GM12878 (cell line): ENCODE results near the gene HMGCLL1. TPM values are rescaled to one million over a fixed set of nuclear protein-coding genes. Genes with fewer than 3 reads are reported as not detected.

ENCODE experiments used
- ATAC-seq: fragments of 200-7000 bp; cut with Tn5 transposase; 3 replicates; pipeline ENCODE4 v1.9.1; 2020; ENCODE audit warnings: mild to moderate bottlenecking, moderate library complexity
- BruUV-seq: library from RNA; stranded (reverse); fragments of 400-500 nt; replicated peaks from 2 replicates; lab custom pipeline; 2021; lab: Mats Ljungman, UMichigan
- CTCF ChIA-PET: fragments of 300-600 bp; sonication (Branson Sonifier 250); formaldehyde crosslinking; extraction: SDS; loops from one replicate; lab custom pipeline; 2021; ENCODE audit warnings: inconsistent platforms; lab: Yijun Ruan, JAX
- POLR2A ChIA-PET: fragments of 350-600 bp; formaldehyde crosslinking; extraction: SDS; loops from one replicate; lab custom pipeline; 2021; ENCODE audit warnings: inconsistent platforms; lab: Charles Lee
- RAD21 ChIA-PET: fragments of 300-600 bp; sonication (Branson Sonifier 250); formaldehyde crosslinking; loops from one replicate; lab custom pipeline; 2023; ENCODE audit warnings: antibody characterized with exemption; ENCODE audit not compliant: unreplicated experiment; lab: Charles Lee
- SMC1A ChIA-PET: fragments of 300-600 bp; sonication (Branson Sonifier 250); formaldehyde crosslinking; loops from one replicate; lab custom pipeline; 2023; ENCODE audit not compliant: unreplicated experiment, uncharacterized antibody; lab: Charles Lee
- DNase-seq: peaks from one replicate; pipeline ENCODE4 v3.0.0-alpha.2; 2011; ENCODE audit warnings: low read depth, low spot score
- FAIRE-seq: peaks from 3 replicates; lab custom pipeline; 2011; peaks lifted over from hg19 to GRCh38; lab: Jason Lieb, UNC
- H2AFZ ChIP-seq: 2 replicates; pipeline ENCODE4 v1.6.0; 2011; ENCODE audit warnings: low read depth, low read length, control low read depth; ENCODE audit not compliant: control insufficient read depth
- H3K27ac ChIP-seq: 2 replicates; pipeline ENCODE4 v1.5.1; 2011; ENCODE audit warnings: control low read depth; ENCODE audit not compliant: control insufficient read depth, insufficient read depth
- H3K27me3 ChIP-seq, 2 experiments: replicated peaks in 1 of 2; 2 replicates each; pipeline versions ENCODE4 v1.6.0 to v1.6.1; 2011; ENCODE audit warnings: low read length in 1 of 2; ENCODE audit not compliant: control insufficient read depth in 2 of 2, insufficient read depth in 2 of 2
- H3K36me3 ChIP-seq, 2 experiments: 2 replicates each; pipeline ENCODE4 v1.5.1; 2011; ENCODE audit warnings: low read length in 1 of 2; ENCODE audit not compliant: control insufficient read depth in 2 of 2, insufficient read depth in 2 of 2
- H3K4me1 ChIP-seq: 2 replicates; pipeline ENCODE4 v1.6.1; 2011; ENCODE audit warnings: mild to moderate bottlenecking, low read length, moderate library complexity, mixed read lengths; ENCODE audit not compliant: control insufficient read depth, insufficient read depth
- H3K4me2 ChIP-seq: 2 replicates; pipeline ENCODE4 v1.6.0; 2011; ENCODE audit warnings: control low read depth; ENCODE audit not compliant: control insufficient read depth, insufficient read depth
- H3K4me3 ChIP-seq: fragments of 200-600 bp; sonication (generic); 2 replicates; pipeline ENCODE4 v1.5.1; 2016
- H3K79me2 ChIP-seq: 2 replicates; pipeline ENCODE4 v1.6.0; 2011; ENCODE audit warnings: low read length; ENCODE audit not compliant: control insufficient read depth, insufficient read depth
- H3K9ac ChIP-seq: 2 replicates; pipeline ENCODE4 v1.8.0; 2011; ENCODE audit warnings: low read length, control low read depth, mixed read lengths; ENCODE audit not compliant: control insufficient read depth, insufficient read depth
- H3K9me3 ChIP-seq: replicated peaks from 3 replicates; pipeline ENCODE4 v1.5.1; 2011; ENCODE audit warnings: mild to moderate bottlenecking, low read length; ENCODE audit not compliant: control insufficient read depth, insufficient read depth
- H4K20me1 ChIP-seq: 2 replicates; pipeline ENCODE4 v1.6.0; 2011; ENCODE audit not compliant: control insufficient read depth, insufficient read depth
- BACH1 ChIP-seq: fragments of 450-650 bp; IDR thresholded peaks from 2 replicates; pipeline ENCODE4 v1.6.1; 2017; ENCODE audit warnings: mild to moderate bottlenecking, borderline replicate concordance
- BRCA1 ChIP-seq: IDR thresholded peaks from 2 replicates; pipeline ENCODE4 v1.6.1; 2011; ENCODE audit warnings: low read depth, low read length, improper control_type of control experiment
- CHD4 ChIP-seq: fragments of 200-600 bp; sonication (generic); IDR thresholded peaks from 2 replicates; pipeline ENCODE4 v1.6.1; 2016; ENCODE audit warnings: mild to moderate bottlenecking
- HCFC1 ChIP-seq: fragments of 150-350 bp; IDR thresholded peaks from 2 replicates; pipeline ENCODE4 v1.6.1; 2014; ENCODE audit warnings: low read length
- MYC ChIP-seq: IDR thresholded peaks from 2 replicates; pipeline ENCODE4 v1.6.1; 2011; ENCODE audit warnings: mild to moderate bottlenecking, low read length, moderate library complexity, inconsistent platforms; ENCODE audit not compliant: insufficient read depth, insufficient replicate concordance, insufficient read length, severe bottlenecking
- NFIC ChIP-seq: IDR thresholded peaks from 2 replicates; pipeline ENCODE4 v1.6.1; 2012; ENCODE audit warnings: low read depth, mild to moderate bottlenecking, inconsistent platforms, low read length, moderate library complexity
- POU2F2 ChIP-seq: IDR thresholded peaks from 3 replicates; pipeline ENCODE4 v1.6.1; 2011; ENCODE audit warnings: low read depth, mild to moderate bottlenecking, low read length, borderline replicate concordance
- RBBP5 ChIP-seq: fragments of 200-600 bp; sonication (generic); conservative IDR thresholded peaks from 2 replicates; pipeline ENCODE4 v1.6.1; 2016
- RUNX3 ChIP-seq: IDR thresholded peaks from 2 replicates; pipeline ENCODE4 v1.6.1; 2012; ENCODE audit warnings: low read length, inconsistent platforms
- SPI1 ChIP-seq: IDR thresholded peaks from 2 replicates; pipeline ENCODE4 v1.6.1; 2011; ENCODE audit warnings: low read depth, mild to moderate bottlenecking, low read length, moderate library complexity, borderline replicate concordance; ENCODE audit not compliant: insufficient read depth
- TAF1 ChIP-seq: IDR thresholded peaks from 2 replicates; pipeline ENCODE4 v1.6.1; 2011; ENCODE audit warnings: mild to moderate bottlenecking, low read depth, low read length, borderline replicate concordance
- TCF12 ChIP-seq: IDR thresholded peaks from 2 replicates; pipeline ENCODE4 v1.6.1; 2011; ENCODE audit warnings: low read depth, mild to moderate bottlenecking, low read length
- WGBS: methylation state at CpG from one replicate; pipeline ENCODE4 v1.1.6; 2016; ENCODE audit warnings: low lambda C conversion rate; ENCODE audit not compliant: insufficient replicate concordance, insufficient coverage; ENCODE audit errors: missing lambda C conversion rate; 5-methylcytosine and 5-hydroxymethylcytosine counted together
- in situ Hi-C: fragments of 300-500 bp; cut with MboI; formaldehyde crosslinking; loops from 9 replicates; pipeline ENCODE4 v1.14.3; 2018; ENCODE audit warnings: mixed read lengths
- intact Hi-C: fragments of 100-400 bp; cut with micrococcal nuclease; formaldehyde crosslinking; loops from one replicate; pipeline ENCODE4 v1.14.2; 2022; ENCODE audit not compliant: unreplicated experiment
- polyA plus RNA-seq, 11 experiments: library from polyadenylated mRNA; depleted of rRNA in 4 of 11; unstranded in 6 of 11; stranded (reverse) in 5 of 11; fragments of >200 nt; fragmentation: Nextera tagmentation in 4 of 11; fragmentation: Illumina TruSeq in 1 of 11; extraction: Ambion mirVana in 4 of 11; extraction: Trizol in 1 of 11; gene quantifications; 1 replicate in 1 of 11; 2 replicates in 10 of 11; pipeline versions ENCODE4 v1.2.1 to v1.2.3, GENCODE V29; 2011 to 2016; ENCODE audit warnings: inconsistent platforms in 2 of 11, missing spikeins in 2 of 11, low read depth in 1 of 11
- total RNA-seq, 4 experiments: library from RNA; depleted of rRNA in 3 of 4; stranded (reverse); fragments of >200 nt in 3 of 4; fragmentation: Illumina TruSeq in 1 of 4; extraction: Trizol in 1 of 4; gene quantifications; 2 replicates each; pipeline versions ENCODE4 v1.2.1 to v1.2.3, GENCODE V29; 2013 to 2021
- TF ChIP-seq, protein P1 (sequence below): fragments of 450-650 bp; IDR thresholded peaks from 2 replicates; pipeline ENCODE4 v1.6.1; 2018; ENCODE audit warnings: mild to moderate bottlenecking, low read depth, moderate library complexity; ENCODE audit not compliant: partially characterized antibody
- TF ChIP-seq, protein P2 (sequence below): fragments of 450-650 bp; IDR thresholded peaks from 2 replicates; pipeline ENCODE4 v1.6.1; 2016; ENCODE audit warnings: mild to moderate bottlenecking
- TF ChIP-seq, protein P3 (sequence below): IDR thresholded peaks from 2 replicates; pipeline ENCODE4 v1.6.1; 2012; ENCODE audit warnings: mild to moderate bottlenecking, low read depth, low read length
- TF ChIP-seq, protein P4 (sequence below): IDR thresholded peaks from 2 replicates; pipeline ENCODE4 v1.6.1; 2011; ENCODE audit warnings: borderline replicate concordance, low read depth, mild to moderate bottlenecking, moderate library complexity, mixed read lengths, low read length; ENCODE audit not compliant: insufficient read depth; ENCODE audit errors: extremely low read length

Gene HMGCLL1
- total and polyA plus RNA-seq, 10 of the 15 experiments (the other 5 are each of a cell fraction or from before 2014, with no cell fraction given) = not detected

DNA sequence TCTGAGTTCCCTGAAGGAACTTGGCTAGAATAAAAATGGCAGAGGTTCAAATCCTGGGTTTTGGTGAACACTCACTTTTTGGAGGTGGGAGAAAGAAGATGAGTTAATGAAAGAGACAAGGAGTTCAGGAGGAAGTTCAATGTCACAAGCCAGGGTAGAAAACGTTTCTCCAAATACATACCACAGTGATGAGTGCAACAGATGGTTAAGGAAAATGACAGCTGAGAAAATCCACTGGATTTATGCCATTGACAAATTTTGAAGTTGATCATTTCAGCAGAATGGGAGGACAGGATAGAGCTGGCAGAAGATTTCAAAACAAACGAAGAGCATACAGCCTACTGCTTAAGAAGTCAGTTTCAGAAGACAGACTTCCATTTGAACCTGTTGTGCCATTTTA, 129.0 kb downstream of the HMGCLL1 start:
- intact Hi-C loops = no loop called here
- POLR2A ChIA-PET = no interaction called here
- no peaks in the 10 kb centered on the region for H3K79me2 ChIP-seq
- no peaks in the 10 kb centered on the region for H4K20me1 ChIP-seq
- in situ Hi-C loops = no loop called here
- ATAC-seq (no peak), DNase-seq (no peak), FAIRE-seq (no peak)
- H3K4me2 ChIP-seq = no peak overlapping the region
- no peaks in the 10 kb centered on the region for H3K9me3 ChIP-seq
- H3K27me3 ChIP-seq = no peaks in the 10 kb centered on the region
- RAD21 ChIA-PET = no interaction called here
- no peak overlapping the region for H3K9ac ChIP-seq
- H3K27ac ChIP-seq = no peak overlapping the region
- BruUV-seq = no TSS peak
- H2AFZ ChIP-seq = no peak overlapping the region
- H3K36me3 ChIP-seq = no peaks in the 10 kb centered on the region
- H3K4me1 ChIP-seq = no peaks in the 10 kb centered on the region
- CTCF ChIA-PET = no interaction called here
- WGBS = 0% methylated on average over 2 of the region's 2 CpGs
- SMC1A ChIA-PET = interaction anchor here (1.2 kb wide), 1 partner anchor 198 kb away, joined by 3 read pairs; no protein-coding TSS in a partner anchor
- H3K4me3 ChIP-seq = no peak overlapping the region
- TF ChIP-seq, protein P1, sequence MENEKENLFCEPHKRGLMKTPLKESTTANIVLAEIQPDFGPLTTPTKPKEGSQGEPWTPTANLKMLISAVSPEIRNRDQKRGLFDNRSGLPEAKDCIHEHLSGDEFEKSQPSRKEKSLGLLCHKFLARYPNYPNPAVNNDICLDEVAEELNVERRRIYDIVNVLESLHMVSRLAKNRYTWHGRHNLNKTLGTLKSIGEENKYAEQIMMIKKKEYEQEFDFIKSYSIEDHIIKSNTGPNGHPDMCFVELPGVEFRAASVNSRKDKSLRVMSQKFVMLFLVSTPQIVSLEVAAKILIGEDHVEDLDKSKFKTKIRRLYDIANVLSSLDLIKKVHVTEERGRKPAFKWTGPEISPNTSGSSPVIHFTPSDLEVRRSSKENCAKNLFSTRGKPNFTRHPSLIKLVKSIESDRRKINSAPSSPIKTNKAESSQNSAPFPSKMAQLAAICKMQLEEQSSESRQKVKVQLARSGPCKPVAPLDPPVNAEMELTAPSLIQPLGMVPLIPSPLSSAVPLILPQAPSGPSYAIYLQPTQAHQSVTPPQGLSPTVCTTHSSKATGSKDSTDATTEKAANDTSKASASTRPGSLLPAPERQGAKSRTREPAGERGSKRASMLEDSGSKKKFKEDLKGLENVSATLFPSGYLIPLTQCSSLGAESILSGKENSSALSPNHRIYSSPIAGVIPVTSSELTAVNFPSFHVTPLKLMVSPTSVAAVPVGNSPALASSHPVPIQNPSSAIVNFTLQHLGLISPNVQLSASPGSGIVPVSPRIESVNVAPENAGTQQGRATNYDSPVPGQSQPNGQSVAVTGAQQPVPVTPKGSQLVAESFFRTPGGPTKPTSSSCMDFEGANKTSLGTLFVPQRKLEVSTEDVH = no peak
- no peak for TF ChIP-seq BACH1
- TF ChIP-seq, protein P2, sequence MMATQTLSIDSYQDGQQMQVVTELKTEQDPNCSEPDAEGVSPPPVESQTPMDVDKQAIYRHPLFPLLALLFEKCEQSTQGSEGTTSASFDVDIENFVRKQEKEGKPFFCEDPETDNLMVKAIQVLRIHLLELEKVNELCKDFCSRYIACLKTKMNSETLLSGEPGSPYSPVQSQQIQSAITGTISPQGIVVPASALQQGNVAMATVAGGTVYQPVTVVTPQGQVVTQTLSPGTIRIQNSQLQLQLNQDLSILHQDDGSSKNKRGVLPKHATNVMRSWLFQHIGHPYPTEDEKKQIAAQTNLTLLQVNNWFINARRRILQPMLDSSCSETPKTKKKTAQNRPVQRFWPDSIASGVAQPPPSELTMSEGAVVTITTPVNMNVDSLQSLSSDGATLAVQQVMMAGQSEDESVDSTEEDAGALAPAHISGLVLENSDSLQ = no peak
- no peak for TF ChIP-seq TAF1
- no peak for TF ChIP-seq BRCA1
- no peak for TF ChIP-seq RUNX3
- TF ChIP-seq SPI1 = no peak
- TF ChIP-seq NFIC = no peak
- TF ChIP-seq, protein P3, sequence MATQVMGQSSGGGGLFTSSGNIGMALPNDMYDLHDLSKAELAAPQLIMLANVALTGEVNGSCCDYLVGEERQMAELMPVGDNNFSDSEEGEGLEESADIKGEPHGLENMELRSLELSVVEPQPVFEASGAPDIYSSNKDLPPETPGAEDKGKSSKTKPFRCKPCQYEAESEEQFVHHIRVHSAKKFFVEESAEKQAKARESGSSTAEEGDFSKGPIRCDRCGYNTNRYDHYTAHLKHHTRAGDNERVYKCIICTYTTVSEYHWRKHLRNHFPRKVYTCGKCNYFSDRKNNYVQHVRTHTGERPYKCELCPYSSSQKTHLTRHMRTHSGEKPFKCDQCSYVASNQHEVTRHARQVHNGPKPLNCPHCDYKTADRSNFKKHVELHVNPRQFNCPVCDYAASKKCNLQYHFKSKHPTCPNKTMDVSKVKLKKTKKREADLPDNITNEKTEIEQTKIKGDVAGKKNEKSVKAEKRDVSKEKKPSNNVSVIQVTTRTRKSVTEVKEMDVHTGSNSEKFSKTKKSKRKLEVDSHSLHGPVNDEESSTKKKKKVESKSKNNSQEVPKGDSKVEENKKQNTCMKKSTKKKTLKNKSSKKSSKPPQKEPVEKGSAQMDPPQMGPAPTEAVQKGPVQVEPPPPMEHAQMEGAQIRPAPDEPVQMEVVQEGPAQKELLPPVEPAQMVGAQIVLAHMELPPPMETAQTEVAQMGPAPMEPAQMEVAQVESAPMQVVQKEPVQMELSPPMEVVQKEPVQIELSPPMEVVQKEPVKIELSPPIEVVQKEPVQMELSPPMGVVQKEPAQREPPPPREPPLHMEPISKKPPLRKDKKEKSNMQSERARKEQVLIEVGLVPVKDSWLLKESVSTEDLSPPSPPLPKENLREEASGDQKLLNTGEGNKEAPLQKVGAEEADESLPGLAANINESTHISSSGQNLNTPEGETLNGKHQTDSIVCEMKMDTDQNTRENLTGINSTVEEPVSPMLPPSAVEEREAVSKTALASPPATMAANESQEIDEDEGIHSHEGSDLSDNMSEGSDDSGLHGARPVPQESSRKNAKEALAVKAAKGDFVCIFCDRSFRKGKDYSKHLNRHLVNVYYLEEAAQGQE = no peak
- no peak for TF ChIP-seq MYC
- no peak for TF ChIP-seq HCFC1
- no peak for TF ChIP-seq TCF12
- TF ChIP-seq RBBP5 = no peak
- TF ChIP-seq, protein P4, sequence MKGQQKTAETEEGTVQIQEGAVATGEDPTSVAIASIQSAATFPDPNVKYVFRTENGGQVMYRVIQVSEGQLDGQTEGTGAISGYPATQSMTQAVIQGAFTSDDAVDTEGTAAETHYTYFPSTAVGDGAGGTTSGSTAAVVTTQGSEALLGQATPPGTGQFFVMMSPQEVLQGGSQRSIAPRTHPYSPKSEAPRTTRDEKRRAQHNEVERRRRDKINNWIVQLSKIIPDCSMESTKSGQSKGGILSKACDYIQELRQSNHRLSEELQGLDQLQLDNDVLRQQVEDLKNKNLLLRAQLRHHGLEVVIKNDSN = no peak
- TF ChIP-seq POU2F2 = no peak
- TF ChIP-seq CHD4 = no peak
